Measurements from ENCODE around the gene MAML2. TPM values are rescaled to one million over a fixed set of nuclear protein-coding genes. Genes with fewer than 3 reads are reported as not detected.
A peak's percentile ranks its signal among the peaks of the same experiment; 100 is the strongest.

Gene MAML2
- total and polyA plus RNA-seq, 2 of the 13 experiments (the other 11 are each of a cell fraction or from before 2014, with no cell fraction given): 2.3 to 25.9 TPM

DNA sequence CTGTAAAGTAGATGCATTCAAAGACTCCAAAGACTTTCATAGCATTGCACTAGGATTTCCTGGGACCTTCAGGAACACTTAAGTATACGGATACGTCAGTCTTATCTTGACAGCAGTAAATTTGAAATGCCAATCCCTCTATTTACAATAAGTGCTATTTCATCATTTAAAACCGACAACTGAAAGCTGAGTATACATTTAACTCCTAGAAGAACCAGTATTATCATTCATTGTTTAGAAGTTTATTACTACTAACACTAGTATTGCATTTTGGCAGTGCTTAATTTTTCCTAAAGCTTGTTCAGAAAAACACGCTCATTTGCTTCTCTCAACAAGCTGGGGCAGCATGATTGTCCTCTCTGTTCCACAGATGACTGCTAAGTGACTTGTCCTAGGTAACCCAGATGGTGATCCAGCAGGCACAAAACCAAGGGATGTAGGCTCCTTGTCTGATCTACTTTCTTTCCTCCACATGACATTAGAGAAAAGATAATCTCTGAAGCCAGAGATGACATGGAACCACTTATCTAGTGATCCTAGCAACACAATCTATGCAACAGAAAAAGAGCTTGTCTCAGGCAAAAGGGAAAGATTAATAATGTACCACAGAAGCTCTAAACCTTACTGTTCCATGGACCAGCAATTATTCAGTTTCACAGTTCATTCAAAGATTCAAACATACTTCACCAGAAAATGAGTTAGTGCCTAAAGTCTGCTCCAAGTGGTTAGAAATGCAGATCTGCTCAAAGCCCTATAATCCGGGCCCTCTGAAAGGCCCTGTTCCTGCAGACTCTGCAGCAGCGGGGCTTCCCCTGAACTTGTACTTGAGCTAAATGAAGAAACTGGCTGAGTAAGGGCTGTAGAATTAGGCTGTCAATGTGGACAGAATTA is 5.2 kb downstream of the MAML2 start (continued):
- TF ChIP-seq, protein P1, sequence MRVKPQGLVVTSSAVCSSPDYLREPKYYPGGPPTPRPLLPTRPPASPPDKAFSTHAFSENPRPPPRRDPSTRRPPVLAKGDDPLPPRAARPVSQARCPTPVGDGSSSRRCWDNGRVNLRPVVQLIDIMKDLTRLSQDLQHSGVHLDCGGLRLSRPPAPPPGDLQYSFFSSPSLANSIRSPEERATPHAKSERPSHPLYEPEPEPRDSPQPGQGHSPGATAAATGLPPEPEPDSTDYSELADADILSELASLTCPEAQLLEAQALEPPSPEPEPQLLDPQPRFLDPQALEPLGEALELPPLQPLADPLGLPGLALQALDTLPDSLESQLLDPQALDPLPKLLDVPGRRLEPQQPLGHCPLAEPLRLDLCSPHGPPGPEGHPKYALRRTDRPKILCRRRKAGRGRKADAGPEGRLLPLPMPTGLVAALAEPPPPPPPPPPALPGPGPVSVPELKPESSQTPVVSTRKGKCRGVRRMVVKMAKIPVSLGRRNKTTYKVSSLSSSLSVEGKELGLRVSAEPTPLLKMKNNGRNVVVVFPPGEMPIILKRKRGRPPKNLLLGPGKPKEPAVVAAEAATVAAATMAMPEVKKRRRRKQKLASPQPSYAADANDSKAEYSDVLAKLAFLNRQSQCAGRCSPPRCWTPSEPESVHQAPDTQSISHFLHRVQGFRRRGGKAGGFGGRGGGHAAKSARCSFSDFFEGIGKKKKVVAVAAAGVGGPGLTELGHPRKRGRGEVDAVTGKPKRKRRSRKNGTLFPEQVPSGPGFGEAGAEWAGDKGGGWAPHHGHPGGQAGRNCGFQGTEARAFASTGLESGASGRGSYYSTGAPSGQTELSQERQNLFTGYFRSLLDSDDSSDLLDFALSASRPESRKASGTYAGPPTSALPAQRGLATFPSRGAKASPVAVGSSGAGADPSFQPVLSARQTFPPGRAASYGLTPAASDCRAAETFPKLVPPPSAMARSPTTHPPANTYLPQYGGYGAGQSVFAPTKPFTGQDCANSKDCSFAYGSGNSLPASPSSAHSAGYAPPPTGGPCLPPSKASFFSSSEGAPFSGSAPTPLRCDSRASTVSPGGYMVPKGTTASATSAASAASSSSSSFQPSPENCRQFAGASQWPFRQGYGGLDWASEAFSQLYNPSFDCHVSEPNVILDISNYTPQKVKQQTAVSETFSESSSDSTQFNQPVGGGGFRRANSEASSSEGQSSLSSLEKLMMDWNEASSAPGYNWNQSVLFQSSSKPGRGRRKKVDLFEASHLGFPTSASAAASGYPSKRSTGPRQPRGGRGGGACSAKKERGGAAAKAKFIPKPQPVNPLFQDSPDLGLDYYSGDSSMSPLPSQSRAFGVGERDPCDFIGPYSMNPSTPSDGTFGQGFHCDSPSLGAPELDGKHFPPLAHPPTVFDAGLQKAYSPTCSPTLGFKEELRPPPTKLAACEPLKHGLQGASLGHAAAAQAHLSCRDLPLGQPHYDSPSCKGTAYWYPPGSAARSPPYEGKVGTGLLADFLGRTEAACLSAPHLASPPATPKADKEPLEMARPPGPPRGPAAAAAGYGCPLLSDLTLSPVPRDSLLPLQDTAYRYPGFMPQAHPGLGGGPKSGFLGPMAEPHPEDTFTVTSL (CRISPR knock-in tag; IDR thresholded peaks at IDR 0.05; ENCODE audit: borderline replicate concordance): peak; percentile 37; the same call in 1 of the 2 replicates
- no peak for TF ChIP-seq ZNF333 (CRISPR knock-in tag; IDR thresholded peaks at IDR 0.05; ENCODE audit: borderline replicate concordance)
- TF ChIP-seq ZFX (CRISPR knock-in tag; IDR thresholded peaks at IDR 0.05; ENCODE audit: low read depth): no peak
- TF ChIP-seq ZNF256 (CRISPR knock-in tag; conservative IDR thresholded peaks at IDR 0.05): no peak
- no peak for TF ChIP-seq SP2 (CRISPR knock-in tag; IDR thresholded peaks at IDR 0.05)
- TF ChIP-seq MAF1 (CRISPR knock-in tag; IDR thresholded peaks at IDR 0.05; ENCODE audit: borderline replicate concordance): no peak
- no peak for TF ChIP-seq ZFP36 (IDR thresholded peaks at IDR 0.05; ENCODE audit: borderline replicate concordance, low read depth, low read length, partially characterized antibody)
- no peak for TF ChIP-seq TBL1XR1 (IDR thresholded peaks at IDR 0.05; ENCODE audit: borderline replicate concordance, low read length, partially characterized antibody)
- TF ChIP-seq ZNF276 (CRISPR knock-in tag; IDR thresholded peaks at IDR 0.05; ENCODE audit: low read depth): no peak
- 0 out of 2 replicates have a peak, but pooled peaks have one; percentile 12 for TF ChIP-seq THAP11 (CRISPR knock-in tag; IDR thresholded peaks at IDR 0.05)
- no peak for TF ChIP-seq FOXA1 (IDR thresholded peaks at IDR 0.05)
- TF ChIP-seq FOXA1 (CRISPR knock-in tag; IDR thresholded peaks at IDR 0.05): 0 out of 2 replicates have a peak, but pooled peaks have one; percentile 16
